GM18507 (cell line): Measurements from ENCODE around the gene MIS12.

Experiments used
- DNase-seq: peaks from one replicate; pipeline ENCODE4 v3.0.0; 2011; ENCODE audit warnings: low read depth; ENCODE audit not compliant: insufficient read length; ENCODE audit errors: extremely low spot score
- FAIRE-seq: peaks from 2 replicates; lab custom pipeline; 2011; peaks lifted over from hg19 to GRCh38; lab: Jason Lieb, UNC

The MIS12 gene

DNA sequence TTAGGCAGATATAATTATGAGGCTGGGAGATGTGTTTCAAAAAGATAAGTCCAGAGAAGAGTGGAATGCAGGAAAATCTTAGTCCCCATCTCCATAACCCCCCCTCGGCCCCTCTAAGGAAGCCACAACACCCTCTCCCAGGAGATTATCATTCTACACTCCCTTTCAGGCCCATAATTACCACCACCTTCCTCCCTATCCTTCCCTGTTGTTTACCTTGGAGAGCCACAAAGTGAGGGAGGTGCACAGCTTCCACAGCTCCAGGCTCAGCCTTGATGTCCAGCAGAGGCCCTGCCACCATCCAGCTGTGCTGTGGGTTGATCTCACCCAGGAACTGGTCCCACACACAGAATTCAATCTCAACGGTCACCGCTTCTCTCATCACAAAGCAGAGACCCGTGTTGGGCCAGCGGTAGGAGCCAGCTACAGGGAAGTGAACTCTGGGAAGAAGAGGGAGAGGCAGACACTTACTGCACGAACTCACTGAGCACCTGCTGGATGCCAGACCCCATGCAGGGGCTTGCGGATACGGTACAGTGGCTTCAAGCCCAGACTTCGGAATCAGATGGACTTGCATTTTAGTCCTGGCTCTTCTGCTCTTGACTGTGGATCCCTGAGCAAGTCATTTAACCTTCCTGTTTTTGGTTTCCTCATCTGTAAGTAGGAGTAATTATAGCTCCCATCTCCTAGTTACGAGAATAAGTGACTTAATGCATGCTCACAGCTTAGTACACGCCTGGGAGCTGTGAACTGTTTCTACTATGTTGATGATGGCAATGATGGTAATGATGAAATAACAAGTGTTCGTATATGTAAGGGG, 44.1 kb downstream of the MIS12 start:
- FAIRE-seq (no peak), DNase-seq (no peak)

DNA sequence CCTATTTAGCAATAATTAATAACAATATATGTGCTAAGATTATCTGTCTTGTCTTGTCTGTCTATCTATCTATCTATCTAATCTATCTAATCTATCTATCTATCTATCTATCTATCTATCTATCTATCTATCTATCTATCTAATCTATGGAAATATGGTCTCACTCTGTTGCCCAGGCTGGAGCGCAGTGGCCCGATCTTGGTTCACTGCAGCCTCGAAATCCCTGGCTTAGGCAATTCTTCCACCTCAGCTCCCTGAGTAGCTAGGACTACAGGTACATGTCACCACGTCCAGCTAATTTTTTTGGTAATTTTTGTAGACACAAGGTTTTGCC, 44.7 kb downstream of the MIS12 start:
- FAIRE-seq (no peak), DNase-seq (no peak)

DNA sequence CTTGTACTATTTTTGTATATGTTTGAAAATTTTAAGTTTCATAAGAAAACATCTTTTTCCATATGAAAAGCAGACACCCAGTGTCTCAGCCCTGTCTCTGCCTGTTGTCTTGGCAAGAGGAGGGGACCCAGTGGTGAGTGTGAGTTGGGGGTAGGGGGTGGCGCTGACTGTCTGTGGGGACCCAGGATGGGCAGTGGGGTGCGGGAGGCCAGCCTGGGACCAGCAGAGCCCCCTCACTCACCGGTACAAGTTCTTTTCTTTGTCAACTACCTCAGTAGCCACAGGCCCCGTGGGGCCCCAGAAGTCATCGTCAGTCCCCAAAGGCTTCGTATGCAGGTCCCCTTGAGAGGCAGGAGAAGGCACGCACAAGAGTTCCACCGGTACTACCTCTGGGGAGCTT, 46.2 kb downstream of the MIS12 start:
- FAIRE-seq (no peak), DNase-seq (no peak)

DNA sequence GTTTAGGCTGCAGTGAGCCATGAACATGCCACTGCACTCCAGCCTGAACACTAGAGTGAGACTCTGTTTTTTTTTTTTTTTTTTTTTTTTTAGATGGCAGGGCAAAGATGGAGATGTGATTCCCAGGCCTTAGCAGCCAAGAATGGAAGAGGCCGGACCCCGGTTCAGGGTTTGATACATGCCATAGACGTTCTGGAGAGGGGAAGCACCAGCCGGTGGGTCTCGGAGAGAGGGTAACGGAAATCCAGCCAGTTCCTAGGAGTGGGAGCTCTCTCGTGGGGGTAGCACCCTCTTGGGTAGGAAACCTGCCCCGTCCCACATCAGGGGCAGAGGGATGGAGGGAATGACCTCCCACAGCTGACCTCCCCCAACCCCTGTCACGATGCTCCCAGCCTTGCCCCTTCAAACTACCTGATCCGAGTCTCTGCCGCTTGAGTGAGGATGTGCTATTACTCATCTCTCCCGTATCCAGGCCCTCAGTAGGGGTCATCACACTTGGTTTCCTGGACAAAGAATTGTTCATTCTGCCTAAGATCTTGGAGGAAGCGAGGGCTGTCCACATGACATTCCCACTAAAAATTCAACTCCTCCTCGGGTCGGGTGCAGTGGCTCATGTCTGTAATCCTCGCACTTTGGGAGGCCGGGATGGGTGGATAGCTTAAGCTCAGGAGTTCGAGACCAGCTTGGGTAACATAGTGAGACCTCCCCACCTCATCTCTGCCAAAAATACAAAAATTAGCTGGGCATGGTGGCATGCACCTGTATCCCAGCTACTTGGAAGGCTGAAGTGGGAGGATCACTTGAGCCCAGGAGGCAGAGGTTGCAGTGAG, 47.3 kb downstream of the MIS12 start:
- DNase-seq (no peak), FAIRE-seq (no peak)

DNA sequence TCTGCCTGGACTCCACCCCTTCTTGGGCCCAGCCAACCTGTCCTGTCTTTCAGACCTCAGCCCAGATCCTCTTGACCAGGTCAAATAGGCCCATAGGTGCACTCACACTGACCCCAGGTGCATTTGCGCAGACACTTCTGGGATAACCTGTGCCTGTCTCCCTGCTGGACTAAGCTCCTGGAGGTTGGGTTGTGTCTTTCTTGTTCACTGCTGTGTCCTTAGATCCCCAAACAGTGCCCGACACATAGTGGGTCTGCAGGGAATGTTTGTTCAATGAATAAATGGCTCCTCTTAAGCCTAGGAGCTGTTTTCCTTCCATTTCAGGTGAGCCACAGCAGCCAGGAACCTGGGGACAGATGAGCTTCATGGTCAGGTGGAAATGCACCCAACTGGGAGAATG, 49.1 kb downstream of the MIS12 start:
- no peak for FAIRE-seq
- no peak for DNase-seq

DNA sequence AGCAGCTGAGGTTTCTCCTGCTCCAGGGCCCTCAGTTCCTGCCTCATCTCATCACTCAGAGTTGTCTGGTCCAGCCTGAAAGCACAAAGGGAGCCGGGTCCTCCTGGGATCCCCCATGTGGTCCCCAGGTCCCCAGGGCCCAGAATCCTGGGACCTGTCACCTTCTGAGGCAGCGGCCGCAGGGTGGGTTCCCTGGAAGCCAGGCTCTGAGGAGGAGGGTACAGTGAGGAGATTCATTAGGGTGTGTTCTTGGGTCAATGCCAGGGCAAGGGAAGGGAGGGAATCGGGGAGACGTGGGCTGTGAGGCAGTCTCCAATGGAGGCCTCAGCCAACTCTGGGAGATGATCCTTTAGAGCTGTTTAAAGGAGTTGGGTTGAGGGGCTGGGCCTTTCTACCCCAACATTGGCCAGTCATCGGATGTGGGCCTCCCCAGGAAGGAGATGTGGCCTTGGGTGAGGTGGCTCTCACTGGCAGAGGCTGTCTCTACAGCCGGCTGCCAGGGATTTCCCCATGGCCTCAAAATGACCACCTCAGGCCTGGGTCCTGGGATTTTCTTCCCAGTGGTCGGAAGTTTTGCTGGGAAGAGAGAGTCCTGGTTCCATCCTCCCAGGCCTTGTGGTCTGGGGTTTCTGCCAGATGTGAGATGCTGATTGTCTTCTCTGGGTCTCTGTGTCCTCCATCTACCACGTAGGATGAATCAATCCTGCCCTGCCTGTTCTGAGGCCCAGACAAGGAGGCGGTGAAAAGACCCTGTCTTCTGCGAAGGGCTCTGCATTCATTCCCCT, 50.7 kb downstream of the MIS12 start:
- DNase-seq (no peak), FAIRE-seq (no peak)

DNA sequence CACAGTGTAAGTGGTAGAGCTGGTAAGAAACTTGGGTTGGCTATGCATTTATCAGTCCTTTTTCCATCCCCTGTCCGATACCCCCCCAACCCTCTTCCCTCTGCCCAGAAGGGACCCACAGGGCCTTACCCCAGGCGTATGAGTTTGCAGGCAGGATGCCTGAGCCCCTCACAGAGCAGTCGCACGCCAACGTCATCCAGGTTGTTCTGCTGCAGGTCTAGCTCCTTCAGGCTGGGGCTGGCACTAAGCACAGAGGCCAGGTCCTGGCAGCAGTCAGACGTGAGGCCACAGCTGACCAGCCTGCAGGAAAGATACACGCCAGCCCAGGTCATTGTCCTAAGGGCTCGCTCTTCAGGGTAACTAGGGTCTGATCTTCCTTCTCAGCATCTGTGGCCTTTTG, 52.9 kb downstream of the MIS12 start:
- FAIRE-seq, result no peak
- no peak for DNase-seq

DNA sequence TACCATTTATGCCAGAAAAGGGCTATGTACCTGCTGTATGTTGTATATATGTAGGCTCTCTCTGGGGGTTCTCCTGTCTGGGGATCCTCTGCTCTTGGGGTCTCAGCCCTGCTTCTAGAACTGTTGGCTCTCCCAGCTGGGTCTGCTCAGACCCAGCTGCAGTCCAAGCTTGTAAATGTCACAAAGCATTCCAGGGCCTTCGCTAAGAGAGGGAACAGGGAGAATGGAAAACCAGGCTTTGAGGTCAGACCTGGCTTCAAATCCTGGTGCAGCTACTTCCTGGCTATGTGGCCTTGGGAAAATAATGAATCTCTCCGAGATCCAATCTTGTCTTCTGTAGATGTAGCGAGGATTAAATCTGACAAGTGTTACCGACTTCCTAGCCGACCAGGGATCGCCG, 54.0 kb downstream of the MIS12 start:
- no peak for FAIRE-seq
- no peak for DNase-seq
